ENCODE results near the gene FTH1. TPM values are rescaled to one million over a fixed set of nuclear protein-coding genes. Genes with fewer than 3 reads are reported as not detected.
A peak's percentile ranks its signal among the peaks of the same experiment; 100 is the strongest.

Gene FTH1
- total and polyA plus RNA-seq, 2 of the 13 experiments (the other 11 are each of a cell fraction or from before 2014, with no cell fraction given): 607 to 760 TPM

- TF ChIP-seq CSRNP2 (CRISPR knock-in tag; conservative IDR thresholded peaks at IDR 0.05; ENCODE audit: low read depth) (no peak), GFI1 (CRISPR knock-in tag; IDR thresholded peaks at IDR 0.05; ENCODE audit: borderline replicate concordance) (peak; percentile 74; the same call in 1 of the 2 replicates), IKZF1 (IDR thresholded peaks at IDR 0.05) (no peak), KLF9 (CRISPR knock-in tag; IDR thresholded peaks at IDR 0.05; ENCODE audit: low read depth) (no peak), TFDP1 (CRISPR knock-in tag; IDR thresholded peaks at IDR 0.05; ENCODE audit: borderline replicate concordance) (peak; percentile 27; the same call in 1 of the 2 replicates), ZNF512 (CRISPR knock-in tag; IDR thresholded peaks at IDR 0.05) (no peak), ZNF850 (CRISPR knock-in tag; conservative IDR thresholded peaks at IDR 0.05) (no peak), GPN1 (CRISPR knock-in tag; IDR thresholded peaks at IDR 0.05; ENCODE audit: borderline replicate concordance) (no peak), ZSCAN29 (CRISPR knock-in tag; conservative IDR thresholded peaks at IDR 0.05) (no peak), ZNF317 (CRISPR knock-in tag; IDR thresholded peaks at IDR 0.05) (no peak), YY1 (IDR thresholded peaks at IDR 0.05; ENCODE audit: insufficient read depth, insufficient replicate concordance, low read depth, low read length) (no peak), SIX4 (CRISPR knock-in tag; IDR thresholded peaks at IDR 0.05) (peak; percentile 49; the same call in 1 of the 2 replicates), TRAFD1 (CRISPR knock-in tag; IDR thresholded peaks at IDR 0.05; ENCODE audit: borderline replicate concordance) (no peak), SP2 (CRISPR knock-in tag; IDR thresholded peaks at IDR 0.05) (no peak), PBX3 (CRISPR knock-in tag; IDR thresholded peaks at IDR 0.05; ENCODE audit: borderline replicate concordance) (no peak)
Observed at GRCh38 chr11:62001450-62002191, 34.2 kb upstream of the FTH1 start (continued).

Measured in HepG2 (cell line).